ENCODE data around the gene LRP1B.

DNA sequence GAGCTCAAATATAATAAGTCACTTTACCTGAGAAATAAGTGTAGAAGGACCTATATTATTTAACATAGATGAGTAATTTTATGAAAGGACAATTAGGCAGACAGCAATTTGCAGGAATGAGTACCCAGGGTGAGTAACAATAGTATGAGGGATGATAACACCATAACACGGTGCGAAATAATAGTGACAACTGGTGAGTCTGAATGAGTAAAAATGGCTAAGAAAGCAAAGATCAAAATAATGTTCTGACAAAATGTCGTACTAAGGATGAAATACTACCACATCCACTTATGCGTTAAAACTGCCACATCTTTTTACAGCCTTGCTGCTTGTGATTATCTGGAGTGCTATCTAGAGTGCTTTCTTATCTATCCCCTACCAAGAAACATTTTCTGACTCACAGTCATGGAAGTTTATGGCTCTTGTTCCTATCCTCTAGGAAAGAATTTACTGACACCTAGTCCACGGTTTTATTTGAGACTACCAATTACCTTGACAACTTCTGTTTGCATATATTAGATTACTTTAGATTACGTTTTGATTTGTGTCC is 929.7 kb downstream of the LRP1B start:
- TF ChIP-seq, protein P1, sequence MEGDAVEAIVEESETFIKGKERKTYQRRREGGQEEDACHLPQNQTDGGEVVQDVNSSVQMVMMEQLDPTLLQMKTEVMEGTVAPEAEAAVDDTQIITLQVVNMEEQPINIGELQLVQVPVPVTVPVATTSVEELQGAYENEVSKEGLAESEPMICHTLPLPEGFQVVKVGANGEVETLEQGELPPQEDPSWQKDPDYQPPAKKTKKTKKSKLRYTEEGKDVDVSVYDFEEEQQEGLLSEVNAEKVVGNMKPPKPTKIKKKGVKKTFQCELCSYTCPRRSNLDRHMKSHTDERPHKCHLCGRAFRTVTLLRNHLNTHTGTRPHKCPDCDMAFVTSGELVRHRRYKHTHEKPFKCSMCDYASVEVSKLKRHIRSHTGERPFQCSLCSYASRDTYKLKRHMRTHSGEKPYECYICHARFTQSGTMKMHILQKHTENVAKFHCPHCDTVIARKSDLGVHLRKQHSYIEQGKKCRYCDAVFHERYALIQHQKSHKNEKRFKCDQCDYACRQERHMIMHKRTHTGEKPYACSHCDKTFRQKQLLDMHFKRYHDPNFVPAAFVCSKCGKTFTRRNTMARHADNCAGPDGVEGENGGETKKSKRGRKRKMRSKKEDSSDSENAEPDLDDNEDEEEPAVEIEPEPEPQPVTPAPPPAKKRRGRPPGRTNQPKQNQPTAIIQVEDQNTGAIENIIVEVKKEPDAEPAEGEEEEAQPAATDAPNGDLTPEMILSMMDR (IDR thresholded peaks at IDR 0.05): no peak
- TF ChIP-seq EP300 (IDR thresholded peaks at IDR 0.05): no peak

Measured in tibial nerve (tissue), 4 donors.